Measurements from ENCODE around the gene TMBIM1. TPM values are rescaled to one million over a fixed set of nuclear protein-coding genes. Genes with fewer than 3 reads are reported as not detected.
A peak's percentile ranks its signal among the peaks of the same experiment; 100 is the strongest.

Gene TMBIM1
- total RNA-seq, 1 experiment from 2014 or later: 168 TPM

GRCh38 chr2:218296847-218297246 is 4.5 kb upstream of the TMBIM1 start:
- BruUV-seq (replicated peaks): no TSS peak
- intact Hi-C loops (cut with micrococcal nuclease; ENCODE audit: unreplicated experiment): loop anchor here (10.0 kb wide), 1 partner anchor 268 kb away; the partner anchor contains the start of genes CNOT9 and USP37
- no peaks in the 10 kb centered on the region for H3K36me3 ChIP-seq (ENCODE audit: control insufficient read depth, insufficient read depth, low read length)
- Mint-ChIP-seq H3K9me3 (ENCODE audit: unreplicated experiment) (no peaks in the 10 kb centered on the region), H3K36me3 (ENCODE audit: insufficient read depth, unreplicated experiment) (peaks cover 22% of the 10 kb centered on the region), H3K4me3 (ENCODE audit: unreplicated experiment) (no peak overlapping the region), H3K27me3 (ENCODE audit: insufficient read depth, unreplicated experiment) (no peaks in the 10 kb centered on the region), H3K4me1 (ENCODE audit: low read depth, unreplicated experiment) (peaks cover 40% of the 10 kb centered on the region), H3K27ac (ENCODE audit: unreplicated experiment) (peak overlapping the region; percentile 100)
- CTCF ChIA-PET: interaction anchor here (3.0 to 11.4 kb wide), 2 partner anchors 24 to 99 kb away, joined by 13 to 121 read pairs; partner anchors contain the start of genes AAMP and PNKD
- no peaks in the 10 kb centered on the region for H3K27me3 ChIP-seq (replicated peaks; ENCODE audit: control insufficient read depth, insufficient read depth, low read length)
- H3K9me3 ChIP-seq: no peaks in the 10 kb centered on the region
- no peak for DNase-seq
- peaks cover 50% of the 10 kb centered on the region for H3K4me1 ChIP-seq
- no peak for TF ChIP-seq CTCF (IDR thresholded peaks at IDR 0.05; ENCODE audit: insufficient read depth in 1 of 2, low read depth in 1 of 2, low read length in 1 of 2, severe bottlenecking in 1 of 2, unreplicated experiment in 1 of 2)
- no peak overlapping the region for H3K4me3 ChIP-seq (ENCODE audit: low read depth, low read length)
- POLR2A ChIA-PET: interaction anchor here (4.3 kb wide), 1 partner anchor 100 kb away, joined by 37 read pairs; no protein-coding TSS in a partner anchor

GRCh38 chr2:218296200-218296599 is 3.9 kb upstream of the TMBIM1 start:
- Mint-ChIP-seq H3K4me1 (ENCODE audit: low read depth, unreplicated experiment) (peaks cover 35% of the 10 kb centered on the region), H3K36me3 (ENCODE audit: insufficient read depth, unreplicated experiment) (peaks cover 17% of the 10 kb centered on the region)
- POLR2A ChIA-PET: interaction anchor here (4.3 kb wide), 1 partner anchor 100 kb away, joined by 37 read pairs; no protein-coding TSS in a partner anchor

DNA sequence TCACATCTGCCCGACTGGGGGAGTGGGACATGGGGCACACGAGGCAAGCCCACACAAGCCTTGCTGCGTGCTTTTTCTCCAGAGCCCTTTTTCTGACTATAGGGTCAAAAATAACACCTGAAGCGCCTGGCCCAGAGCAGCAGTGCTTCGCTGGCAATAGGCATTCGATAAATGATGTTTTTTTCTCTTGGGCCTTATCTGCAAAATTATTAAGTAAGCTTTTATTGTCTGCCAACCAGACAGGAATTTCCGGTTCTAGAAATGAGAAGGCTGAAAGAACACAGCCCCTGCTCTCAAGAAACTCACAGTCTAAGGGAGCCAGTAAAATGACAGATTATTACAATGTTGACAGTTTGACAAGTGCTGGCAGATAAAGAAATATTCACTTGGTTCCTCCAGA is 2.7 kb upstream of the TMBIM1 start:
- no peaks in the 10 kb centered on the region for H3K27me3 ChIP-seq (replicated peaks; ENCODE audit: control insufficient read depth, insufficient read depth, low read length)
- H3K4me3 ChIP-seq (ENCODE audit: low read depth, low read length): no peak overlapping the region
- peak; percentile 69 to 85 for DNase-seq
- Mint-ChIP-seq H3K36me3 (ENCODE audit: insufficient read depth, unreplicated experiment) (peaks cover 25% of the 10 kb centered on the region), H3K4me3 (ENCODE audit: unreplicated experiment) (peak overlapping the region; percentile 86), H3K4me1 (ENCODE audit: low read depth, unreplicated experiment) (peaks cover 46% of the 10 kb centered on the region), H3K27me3 (ENCODE audit: insufficient read depth, unreplicated experiment) (no peaks in the 10 kb centered on the region), H3K27ac (ENCODE audit: unreplicated experiment) (peak overlapping the region; percentile 100), H3K9me3 (ENCODE audit: unreplicated experiment) (no peaks in the 10 kb centered on the region)
- no peak for TF ChIP-seq CTCF (IDR thresholded peaks at IDR 0.05; ENCODE audit: insufficient read depth in 1 of 2, low read depth in 1 of 2, low read length in 1 of 2, severe bottlenecking in 1 of 2, unreplicated experiment in 1 of 2)
- ChIA-PET CTCF (interaction anchor here (0.5 to 11.4 kb wide), 7 partner anchors 8 to 1094 kb away, joined by 3 to 121 read pairs (median 5); partner anchors contain the start of genes AAMP and PNKD), POLR2A (interaction anchor here (0.6 to 4.3 kb wide), 4 partner anchors 8 to 136 kb away, joined by 3 to 37 read pairs (median 12); no protein-coding TSS in a partner anchor)
- H3K9me3 ChIP-seq: no peaks in the 10 kb centered on the region
- H3K36me3 ChIP-seq (ENCODE audit: control insufficient read depth, insufficient read depth, low read length): no peaks in the 10 kb centered on the region
- peaks cover 59% of the 10 kb centered on the region for H3K4me1 ChIP-seq
- intact Hi-C loops (cut with micrococcal nuclease; ENCODE audit: unreplicated experiment): loop anchor here (10.0 kb wide), 1 partner anchor 270 kb away; the partner anchor contains the start of genes CNOT9 and USP37
- BruUV-seq (replicated peaks): no TSS peak

More at GRCh38 chr2:218296200-218296599, 3.9 kb upstream of the TMBIM1 start:
- peaks cover 51% of the 10 kb centered on the region for H3K4me1 ChIP-seq
- no peaks in the 10 kb centered on the region for H3K27me3 Mint-ChIP-seq (ENCODE audit: insufficient read depth, unreplicated experiment)
- peak overlapping the region; percentile 100 for H3K27ac Mint-ChIP-seq (ENCODE audit: unreplicated experiment)
- H3K4me3 Mint-ChIP-seq (ENCODE audit: unreplicated experiment): peak overlapping the region; percentile 16
- no peaks in the 10 kb centered on the region for H3K9me3 ChIP-seq
- H3K36me3 ChIP-seq (ENCODE audit: control insufficient read depth, insufficient read depth, low read length): no peaks in the 10 kb centered on the region
- intact Hi-C loops (cut with micrococcal nuclease; ENCODE audit: unreplicated experiment): loop anchor here (10.0 kb wide), 1 partner anchor 269 kb away; the partner anchor contains the start of genes CNOT9 and USP37
- no peaks in the 10 kb centered on the region for H3K27me3 ChIP-seq (replicated peaks; ENCODE audit: control insufficient read depth, insufficient read depth, low read length)
- BruUV-seq (replicated peaks): no TSS peak
- H3K9me3 Mint-ChIP-seq (ENCODE audit: unreplicated experiment): no peaks in the 10 kb centered on the region
- no peak for TF ChIP-seq CTCF (IDR thresholded peaks at IDR 0.05; ENCODE audit: insufficient read depth in 1 of 2, low read depth in 1 of 2, low read length in 1 of 2, severe bottlenecking in 1 of 2, unreplicated experiment in 1 of 2)
- CTCF ChIA-PET: interaction anchor here (0.6 to 11.4 kb wide), 6 partner anchors 9 to 1092 kb away, joined by 4 to 121 read pairs (median 6); partner anchors contain the start of genes AAMP and PNKD
- no peak for DNase-seq
- H3K4me3 ChIP-seq (ENCODE audit: low read depth, low read length): no peak overlapping the region

All from Caco-2 (cell line).